T-helper 2 cell treated with Interferon-gamma antibody and Interleukin-4, amounts not matched to agents 100 ng/mL and 5 ng/mL, for 36 hours (primary cell): ENCODE results near the gene NDUFA11. TPM values are rescaled to one million over a fixed set of nuclear protein-coding genes. Genes with fewer than 3 reads are reported as not detected.
"Not testable (repeated sequence)": the region's sequence is repeated elsewhere in the genome, so short reads cannot be mapped to it uniquely, and the experiment has no call there.

ENCODE experiments used
- intact Hi-C: fragments of 100-400 bp; cut with micrococcal nuclease; formaldehyde crosslinking; loops from one replicate; pipeline ENCODE4 v1.15.1; 2023
- total RNA-seq: library from RNA; stranded (reverse); gene quantifications from 2 replicates; pipeline ENCODE4 v1.2.3, GENCODE V29; 2022

NDUFA11 gene
- total RNA-seq, 1 donor from 2014 or later, result 250 TPM

GRCh38 chr19:5891938-5892771, 11.4 kb downstream of the NDUFA11 start:
- intact Hi-C loops, result loop anchor here (1.0 kb wide), 1 partner anchor 88 kb away; no protein-coding TSS in a partner anchor

GRCh38 chr19:5891572-5891937, 12.0 kb downstream of the NDUFA11 start:
- intact Hi-C loops, result no loop called here

- intact Hi-C loops, result no loop called here
Observed at GRCh38 chr19:5890099-5890498, 13.5 kb downstream of the NDUFA11 start.

GRCh38 chr19:5889288-5889971, 14.2 kb downstream of the NDUFA11 start:
- intact Hi-C loops, result no loop called here

GRCh38 chr19:5884065-5884811, 19.4 kb downstream of the NDUFA11 start:
- intact Hi-C loops, result not testable (repeated sequence)

- intact Hi-C loops, result not testable (repeated sequence)
Observed at GRCh38 chr19:5883157-5883873, 20.3 kb downstream of the NDUFA11 start.

- intact Hi-C loops, result no loop called here
Observed at GRCh38 chr19:5882421-5882968, 21.1 kb downstream of the NDUFA11 start.

GRCh38 chr19:5881543-5882299, 21.9 kb downstream of the NDUFA11 start:
- intact Hi-C loops, result no loop called here

- intact Hi-C loops, result no loop called here
Observed at GRCh38 chr19:5880604-5881078, 22.9 kb downstream of the NDUFA11 start.

GRCh38 chr19:5880196-5880595, 23.4 kb downstream of the NDUFA11 start:
- intact Hi-C loops, result no loop called here

GRCh38 chr19:5877882-5878281, 25.7 kb downstream of the NDUFA11 start:
- intact Hi-C loops, result no loop called here

- intact Hi-C loops, result no loop called here
Observed at GRCh38 chr19:5877427-5877826, 26.2 kb downstream of the NDUFA11 start.

GRCh38 chr19:5874496-5874895, 29.1 kb downstream of the NDUFA11 start:
- intact Hi-C loops, result not testable (repeated sequence)

GRCh38 chr19:5873617-5874199, 29.9 kb downstream of the NDUFA11 start:
- intact Hi-C loops, result no loop called here

- intact Hi-C loops, result no loop called here
Observed at GRCh38 chr19:5870986-5871394, 32.6 kb downstream of the NDUFA11 start.

- intact Hi-C loops, result no loop called here
Observed at GRCh38 chr19:5867201-5868136, 36.1 kb downstream of the NDUFA11 start.

- intact Hi-C loops, result no loop called here
Observed at GRCh38 chr19:5865772-5866171, 37.8 kb downstream of the NDUFA11 start.

- intact Hi-C loops, result no loop called here
Observed at GRCh38 chr19:5864725-5865486, 38.7 kb downstream of the NDUFA11 start.
